Adrenal gland (tissue), 12 donors: ENCODE data around the gene SREBF1. TPM values are rescaled to one million over a fixed set of nuclear protein-coding genes. Genes with fewer than 3 reads are reported as not detected.

Experiments used
- DNase-seq, 7 donors: peaks; one replicate each; pipeline ENCODE4 v3.0.0-alpha.2; 2019 to 2020
- H3K27ac ChIP-seq, 5 donors: fragments of 200-600 bp; sonication (generic) in 4 of 5; 1 replicate in 3 of 5; 2 replicates in 2 of 5; pipeline versions ENCODE4 v1.5.1 to v1.8.0; 2016 to 2020; ENCODE audit warnings: mild to moderate bottlenecking in 1 of 5
- H3K27me3 ChIP-seq: fragments of 200-600 bp; 2 replicates; pipeline ENCODE4 v1.8.0; 2021
- H3K36me3 ChIP-seq, 2 donors: fragments of 200-600 bp; replicated peaks in 1 of 2; 1 replicate in 1 of 2; 2 replicates in 1 of 2; pipeline versions ENCODE4 v1.5.1 to v1.8.0; 2018 to 2022
- H3K4me1 ChIP-seq, 2 donors: fragments of 200-600 bp; replicated peaks in 1 of 2; 1 replicate in 1 of 2; 2 replicates in 1 of 2; pipeline versions ENCODE4 v1.5.1 to v1.8.0; 2018 to 2021
- H3K4me3 ChIP-seq, 4 donors: fragments of 200-600 bp; sonication (generic) in 3 of 4; one replicate each; pipeline ENCODE4 v1.5.1; 2016 to 2018
- H3K9me3 ChIP-seq, 3 donors: fragments of 200-600 bp; sonication (generic) in 1 of 3; replicated peaks in 1 of 3; 1 replicate in 2 of 3; 2 replicates in 1 of 3; pipeline versions ENCODE4 v1.5.1 to v1.8.0; 2016 to 2021
- CTCF ChIP-seq, 6 experiments: fragments of 450-650 bp in 4 of 6; fragments of 200-600 bp in 2 of 6; sonication (generic) in 1 of 6; IDR thresholded peaks; 1 replicate in 5 of 6; 2 replicates in 1 of 6; pipeline versions ENCODE4 v1.5.1 to v1.8.0; 2016 to 2021; ENCODE audit warnings: antibody characterized with exemption in 6 of 6, mild to moderate bottlenecking in 2 of 6, moderate library complexity in 1 of 6
- POLR2A ChIP-seq, 2 donors: fragments of 450-650 bp; IDR thresholded peaks; one replicate each; pipeline ENCODE4 v1.6.1; 2017; ENCODE audit warnings: antibody characterized with exemption in 2 of 2, mild to moderate bottlenecking in 2 of 2, moderate library complexity in 1 of 2
- WGBS, 4 donors: extraction: QIAGEN DNeasy Blood & Tissue Kit in 2 of 4; methylation state at CpG; one replicate each; pipeline versions ENCODE4 v1.1.5 to v1.1.7; 2013 to 2017; 5-methylcytosine and 5-hydroxymethylcytosine counted together
- intact Hi-C, 2 donors: fragments of 100-400 bp; cut with DNase I; formaldehyde crosslinking; loops; one replicate each; pipeline versions ENCODE4 v1.14.1 to v1.15.0; 2022 to 2023
- polyA plus RNA-seq, 3 donors: library from polyadenylated mRNA; stranded (reverse); fragments of 200-250 nt in 2 of 3; fragments of 350-450 nt in 1 of 3; fragmentation: Illumina TruSeq in 1 of 3; extraction: RNeasy Lipid Tissue Mini Kit (QIAGEN cat#74804) in 1 of 3; gene quantifications; one replicate each; pipeline ENCODE4 v1.2.3, GENCODE V29; 2013 to 2014
- total RNA-seq, 9 donors: library from RNA; depleted of rRNA in 4 of 9; stranded (reverse); fragments of >200 nt in 4 of 9; fragments of 120-200 nt in 1 of 9; fragmentation: NEBNext Ultra II Directional in 1 of 9; extraction: Animal tissue kit (Norgen Biotek cat#: 25700) in 1 of 9; gene quantifications; one replicate each; pipeline versions ENCODE4 v1.1.0 to v1.2.4, GENCODE V29; 2013 to 2023
- donor health status: healthy with polysubstance abuse.
- donor health status: Bipolar disorder and iron deficiency.
- donor health status: DM: yes; HTN: yes; CAD: no.
- donor health status: DM: no; HTN: no; CAD: no.
- donor health status: DM: no; HTN: no; CAD: no.
- donor health status: DM: yes; HTN: yes; CAD: no.

The SREBF1 gene
- total and polyA plus RNA-seq, 12 donors, result 48.2 to 850 (median 576) TPM

DNA sequence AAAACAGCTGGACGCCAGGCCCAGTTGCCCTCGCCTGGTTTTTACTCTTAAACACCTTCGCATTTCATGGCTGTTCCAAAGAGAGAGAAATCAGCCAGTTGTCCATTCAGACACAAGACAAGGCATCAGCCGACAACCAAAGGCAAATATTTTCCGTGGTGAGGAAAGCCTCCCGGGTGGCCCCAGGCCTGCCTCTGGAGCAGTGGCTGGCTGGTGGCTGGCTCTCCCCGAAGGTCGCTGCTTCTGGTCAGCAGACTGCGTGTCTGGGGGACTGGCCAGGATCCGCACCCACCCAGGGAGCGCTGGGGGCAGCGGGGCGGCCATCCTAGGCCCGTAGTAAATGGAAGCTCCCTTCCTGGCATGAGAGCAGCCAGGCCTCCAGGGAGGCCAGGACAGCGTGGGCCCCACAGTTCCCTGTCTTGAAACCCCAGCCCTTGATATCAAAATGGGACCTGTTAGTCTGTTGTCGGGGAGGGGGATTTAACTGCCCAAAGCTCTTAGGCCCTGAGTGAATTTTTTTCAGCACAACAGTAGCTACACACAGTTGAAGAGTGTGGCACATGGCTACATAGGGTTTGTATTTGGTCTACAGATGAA is 57.7 kb downstream of the SREBF1 start:
- intact Hi-C loops, result no loop called here
- H3K4me1 ChIP-seq, result peaks cover 21 to 60% of the 10 kb centered on the region in 2 donors
- H3K27me3 ChIP-seq, result no peaks in the 10 kb centered on the region
- no peak for DNase-seq
- TF ChIP-seq POLR2A (IDR thresholded peaks at IDR 0.05) (no peak), CTCF (IDR thresholded peaks at IDR 0.05) (no peak)
- H3K9me3 ChIP-seq, result no peaks in the 10 kb centered on the region
- no peaks in the 10 kb centered on the region for H3K36me3 ChIP-seq
- peak overlapping the region in 3 of 5 donors; percentile 34 to 69 (median 69) for H3K27ac ChIP-seq
- no peak overlapping the region for H3K4me3 ChIP-seq
- 48 to 86% (median 67%) methylated on average over 7 to 16 of the region's 16 CpGs for whole genome bisulfite sequencing, 4 donors

- peak overlapping the region in 2 of 5 donors; percentile 69 for H3K27ac ChIP-seq
- H3K4me1 ChIP-seq, result peaks cover 14 to 60% of the 10 kb centered on the region in 2 donors
- no peaks in the 10 kb centered on the region for H3K27me3 ChIP-seq
- intact Hi-C loops, result no loop called here
- WGBS, 4 donors, result 59 to 81% (median 68%) methylated on average over 3 to 8 of the region's 8 CpGs
- H3K4me3 ChIP-seq, result no peak overlapping the region
- no peaks in the 10 kb centered on the region for H3K36me3 ChIP-seq
- TF ChIP-seq POLR2A (IDR thresholded peaks at IDR 0.05), result no peak
- no peak for TF ChIP-seq CTCF (IDR thresholded peaks at IDR 0.05)
- DNase-seq, result peak in 6 of 7 donors; percentile 30 to 73 (median 51)
- H3K9me3 ChIP-seq, result no peaks in the 10 kb centered on the region
Measured at GRCh38 chr17:17778308-17779014, 58.3 kb downstream of the SREBF1 start.

DNA sequence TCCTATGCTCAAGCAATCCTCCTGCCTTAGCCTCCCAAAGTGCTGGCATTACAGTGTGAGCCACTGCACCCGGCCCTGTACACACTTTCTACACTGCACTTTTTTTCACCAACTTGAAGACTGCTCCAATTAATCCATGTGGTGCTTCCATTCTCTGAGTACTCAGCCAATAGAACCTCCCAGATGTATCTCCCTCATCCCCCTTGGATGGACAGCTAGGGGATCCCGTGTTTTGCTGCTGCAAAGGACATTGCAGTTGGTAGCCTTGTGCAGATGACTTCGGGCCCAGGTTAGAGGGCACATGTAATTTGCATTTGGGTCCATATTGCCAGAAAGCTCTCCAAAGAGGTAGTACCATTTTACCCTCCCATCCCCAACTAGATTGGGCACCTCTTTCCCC is 59.9 kb downstream of the SREBF1 start:
- H3K4me1 ChIP-seq, result peaks cover 6 to 54% of the 10 kb centered on the region in 2 donors
- 61 to 90% (median 71%) methylated on average over 3 of the region's 3 CpGs for WGBS, 4 donors
- no peaks in the 10 kb centered on the region for H3K27me3 ChIP-seq
- intact Hi-C loops, result no loop called here
- H3K4me3 ChIP-seq, result no peak overlapping the region
- no peak for DNase-seq
- H3K9me3 ChIP-seq, result no peaks in the 10 kb centered on the region
- H3K27ac ChIP-seq, result no peak overlapping the region
- no peak for TF ChIP-seq CTCF (IDR thresholded peaks at IDR 0.05)
- TF ChIP-seq POLR2A (IDR thresholded peaks at IDR 0.05), result no peak
- H3K36me3 ChIP-seq, result no peaks in the 10 kb centered on the region

DNA sequence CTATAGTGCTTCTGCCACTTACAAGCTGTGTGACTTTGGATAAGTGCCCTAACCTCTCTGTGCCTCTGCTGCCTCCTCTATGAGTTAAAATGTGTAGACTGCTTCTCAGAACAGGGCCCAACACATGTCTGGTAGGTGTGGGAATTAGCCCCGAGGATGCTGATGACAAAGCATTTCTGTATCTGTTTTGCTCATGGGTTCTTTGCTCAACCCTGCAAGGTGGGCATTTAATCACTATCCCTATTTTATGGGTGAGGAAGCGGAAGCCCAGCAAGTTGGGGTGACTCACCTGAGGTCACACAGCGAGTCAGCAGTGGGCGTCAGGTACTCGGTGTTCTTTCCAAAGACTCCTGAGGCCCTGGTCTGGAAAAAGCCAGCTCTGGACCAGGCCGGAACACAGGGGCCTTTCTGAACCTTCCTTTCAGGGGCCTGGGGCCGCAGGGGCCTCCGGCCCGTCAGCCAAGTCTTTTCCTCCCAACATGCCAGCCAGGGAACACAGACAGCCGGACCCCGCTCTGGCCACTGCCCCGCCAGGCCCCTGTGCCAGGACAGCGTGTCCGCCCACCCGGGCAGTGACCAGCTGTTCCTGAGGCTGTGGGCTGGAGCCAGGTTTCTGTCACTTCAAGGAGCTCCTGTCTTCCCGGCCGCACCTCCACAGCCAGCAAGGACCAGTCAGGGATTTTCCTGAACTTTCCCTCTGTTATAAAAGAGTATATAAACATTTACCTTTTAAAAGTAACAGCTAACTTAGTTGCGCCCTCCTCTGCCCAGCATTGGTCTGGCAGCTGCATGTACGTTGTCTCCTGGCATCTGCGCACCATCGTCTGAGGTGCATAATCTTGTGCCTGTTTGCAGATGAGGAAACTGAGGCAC is 62.5 kb downstream of the SREBF1 start:
- intact Hi-C loops, result no loop called here
- DNase-seq, result peak in 6 of 7 donors; percentile 48 to 68 (median 56)
- Histone ChIP-seq H3K4me3 (no peak overlapping the region), H3K4me1 (peaks cover 0 to 53% of the 10 kb centered on the region in 2 donors), H3K9me3 (no peaks in the 10 kb centered on the region), H3K27ac (peak overlapping the region in 3 of 5 donors; percentile 27 to 76 (median 55)), H3K27me3 (no peaks in the 10 kb centered on the region), H3K36me3 (no peaks in the 10 kb centered on the region)
- TF ChIP-seq POLR2A (IDR thresholded peaks at IDR 0.05) (no peak), CTCF (IDR thresholded peaks at IDR 0.05) (peak in 3 of 6 experiments; percentile 31 to 36 (median 36))
- WGBS, 4 donors, result 39 to 54% (median 49%) methylated on average over 14 to 21 of the region's 21 CpGs
